Panc1 (cell line): ENCODE measurements around the gene RCOR1. TPM values are rescaled to one million over a fixed set of nuclear protein-coding genes. Genes with fewer than 3 reads are reported as not detected.

Experiments
- ATAC-seq: fragments of 200-7000 bp; cut with Tn5 transposase; 2 replicates; pipeline ENCODE4 v1.9.1; 2020; ENCODE audit warnings: mild to moderate bottlenecking, moderate library complexity
- BruUV-seq: library from RNA; stranded (reverse); fragments of 400-500 nt; replicated peaks from 2 replicates; lab custom pipeline; 2021; lab: Mats Ljungman, UMichigan
- CTCF ChIA-PET: fragments of 300-600 bp; sonication (Branson Sonifier 250); formaldehyde crosslinking; loops from one replicate; lab custom pipeline; 2022; ENCODE audit warnings: antibody characterized with exemption; lab: Charles Lee
- POLR2A ChIA-PET: fragments of 300-600 bp; sonication (Branson Sonifier 250); formaldehyde crosslinking; loops from one replicate; lab custom pipeline; 2022; ENCODE audit warnings: antibody characterized with exemption; lab: Charles Lee
- DNase-seq: peaks from one replicate; pipeline ENCODE4 v3.0.0-alpha.2; 2010; ENCODE audit warnings: low read depth, low spot score
- H3K27ac ChIP-seq: 2 replicates; pipeline ENCODE4 v1.5.1; 2011; ENCODE audit warnings: mild to moderate bottlenecking, low read length, inconsistent platforms
- H3K27me3 ChIP-seq: fragments of 200-500 bp; sonication (Bioruptor generic); 2 replicates; pipeline ENCODE4 v1.6.0; 2014; ENCODE audit warnings: low read length, inconsistent platforms; ENCODE audit not compliant: control insufficient read depth, insufficient read depth
- H3K36me3 ChIP-seq: fragments of 200-500 bp; sonication (Bioruptor generic); 2 replicates; pipeline ENCODE4 v1.5.1; 2014; ENCODE audit warnings: inconsistent platforms, mild to moderate bottlenecking, low read length, moderate library complexity; ENCODE audit not compliant: control insufficient read depth, insufficient read depth
- H3K4me1 ChIP-seq: 2 replicates; pipeline ENCODE4 v1.5.1; 2011; ENCODE audit warnings: inconsistent platforms, mild to moderate bottlenecking, low read length, moderate library complexity; ENCODE audit not compliant: control insufficient read depth, insufficient read depth
- H3K4me3 ChIP-seq, 2 experiments: 2 replicates each; pipeline ENCODE4 v1.5.1; 2011 to 2012; ENCODE audit warnings: low read depth in 2 of 2, low read length in 2 of 2, mild to moderate bottlenecking in 2 of 2, inconsistent platforms in 1 of 2, moderate library complexity in 1 of 2
- H3K9me3 ChIP-seq: fragments of 200-500 bp; sonication (Bioruptor generic); 2 replicates; pipeline ENCODE4 v1.5.1; 2014; ENCODE audit warnings: low read depth, mild to moderate bottlenecking, inconsistent platforms, low read length, moderate library complexity; ENCODE audit not compliant: control insufficient read depth, insufficient read depth
- POLR2AphosphoS5 ChIP-seq: IDR thresholded peaks from 2 replicates; pipeline ENCODE4 v1.6.1; 2012; ENCODE audit warnings: mild to moderate bottlenecking, low read depth, low read length, moderate library complexity
- SIN3A ChIP-seq: IDR thresholded peaks from 2 replicates; pipeline ENCODE4 v1.6.1; 2012; ENCODE audit warnings: low read depth, mild to moderate bottlenecking, low read length, moderate library complexity, borderline replicate concordance; ENCODE audit not compliant: insufficient read depth
- TCF7L2 ChIP-seq: IDR thresholded peaks from 2 replicates; pipeline ENCODE4 v1.6.1; 2011; ENCODE audit warnings: mild to moderate bottlenecking, low read depth, low read length, inconsistent platforms
- in situ Hi-C: cut with HindIII; loops from 2 replicates; pipeline ENCODE4 v1.10.0; 2016; ENCODE audit warnings: low sequenced_read_pairs, low pct_unique_long_range_greater_than_20kb
- intact Hi-C: fragments of 100-400 bp; cut with micrococcal nuclease; formaldehyde crosslinking; loops from one replicate; pipeline ENCODE4 v1.10.0; 2022; ENCODE audit not compliant: unreplicated experiment
- total RNA-seq: library from RNA; stranded (reverse); gene quantifications from one replicate; pipeline ENCODE4 v1.2.1, GENCODE V29; 2021; ENCODE audit not compliant: unreplicated experiment
- TF ChIP-seq, protein P1 (sequence below): fragments of 450-650 bp; IDR thresholded peaks from 2 replicates; pipeline ENCODE4 v1.5.1; 2017; ENCODE audit warnings: mild to moderate bottlenecking
- TF ChIP-seq, protein P2 (sequence below), 2 experiments: IDR thresholded peaks; 2 replicates each; pipeline ENCODE4 v1.6.1; 2011 to 2012; ENCODE audit warnings: low read depth in 2 of 2, control low read depth in 1 of 2, low read length in 1 of 2, mild to moderate bottlenecking in 1 of 2, moderate library complexity in 1 of 2; ENCODE audit not compliant: insufficient read depth in 1 of 2

RCOR1 gene
- total RNA-seq, 1 experiment from 2014 or later, result 27.1 TPM

DNA sequence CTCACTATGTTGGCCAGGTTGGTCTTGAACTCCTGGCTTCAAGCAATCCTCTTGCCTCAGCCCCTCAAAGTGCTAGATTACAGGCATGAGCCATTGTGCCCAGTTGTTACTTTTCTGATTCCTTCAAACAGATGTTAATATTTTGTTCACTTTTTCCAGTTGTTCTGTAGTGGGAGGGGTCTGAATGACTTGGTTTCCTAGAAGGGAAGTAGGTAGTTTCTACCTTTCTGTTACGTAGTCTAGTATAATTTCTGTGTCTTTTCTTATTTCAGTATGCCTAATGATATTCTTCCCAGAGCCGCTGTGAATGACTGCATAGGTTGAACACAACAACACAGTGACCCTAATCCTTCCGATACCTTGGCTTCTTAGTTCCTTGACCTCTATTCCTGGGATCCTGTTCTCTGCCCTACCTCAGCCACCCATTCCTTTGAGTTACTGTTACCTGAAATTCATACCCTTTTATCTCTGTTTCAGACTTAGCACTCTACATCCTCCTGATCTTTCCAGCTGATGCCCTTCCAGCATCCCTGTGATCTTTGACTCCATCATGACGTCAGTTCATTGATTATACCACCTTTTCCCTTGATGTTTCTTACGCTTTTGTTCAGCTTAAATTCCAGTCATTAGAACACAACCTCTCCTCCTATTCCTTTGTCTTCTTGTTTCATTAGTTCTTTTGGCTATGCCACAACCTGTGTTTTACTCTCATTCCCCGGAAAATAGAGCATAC lies 33.3 kb downstream of the RCOR1 start:
- H3K36me3 ChIP-seq, result no peaks in the 10 kb centered on the region
- ChIA-PET POLR2A (no interaction called here), CTCF (no interaction called here)

GRCh38 chr14:102626530-102626929 lies 34.1 kb downstream of the RCOR1 start:
- no peak overlapping the region for H3K27ac ChIP-seq
- TF ChIP-seq POLR2AphosphoS5 (no peak), SIN3A (no peak), TCF7L2 (no peak)
- TF ChIP-seq, protein P1, sequence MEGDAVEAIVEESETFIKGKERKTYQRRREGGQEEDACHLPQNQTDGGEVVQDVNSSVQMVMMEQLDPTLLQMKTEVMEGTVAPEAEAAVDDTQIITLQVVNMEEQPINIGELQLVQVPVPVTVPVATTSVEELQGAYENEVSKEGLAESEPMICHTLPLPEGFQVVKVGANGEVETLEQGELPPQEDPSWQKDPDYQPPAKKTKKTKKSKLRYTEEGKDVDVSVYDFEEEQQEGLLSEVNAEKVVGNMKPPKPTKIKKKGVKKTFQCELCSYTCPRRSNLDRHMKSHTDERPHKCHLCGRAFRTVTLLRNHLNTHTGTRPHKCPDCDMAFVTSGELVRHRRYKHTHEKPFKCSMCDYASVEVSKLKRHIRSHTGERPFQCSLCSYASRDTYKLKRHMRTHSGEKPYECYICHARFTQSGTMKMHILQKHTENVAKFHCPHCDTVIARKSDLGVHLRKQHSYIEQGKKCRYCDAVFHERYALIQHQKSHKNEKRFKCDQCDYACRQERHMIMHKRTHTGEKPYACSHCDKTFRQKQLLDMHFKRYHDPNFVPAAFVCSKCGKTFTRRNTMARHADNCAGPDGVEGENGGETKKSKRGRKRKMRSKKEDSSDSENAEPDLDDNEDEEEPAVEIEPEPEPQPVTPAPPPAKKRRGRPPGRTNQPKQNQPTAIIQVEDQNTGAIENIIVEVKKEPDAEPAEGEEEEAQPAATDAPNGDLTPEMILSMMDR, result no peak
- TF ChIP-seq, protein P2, sequence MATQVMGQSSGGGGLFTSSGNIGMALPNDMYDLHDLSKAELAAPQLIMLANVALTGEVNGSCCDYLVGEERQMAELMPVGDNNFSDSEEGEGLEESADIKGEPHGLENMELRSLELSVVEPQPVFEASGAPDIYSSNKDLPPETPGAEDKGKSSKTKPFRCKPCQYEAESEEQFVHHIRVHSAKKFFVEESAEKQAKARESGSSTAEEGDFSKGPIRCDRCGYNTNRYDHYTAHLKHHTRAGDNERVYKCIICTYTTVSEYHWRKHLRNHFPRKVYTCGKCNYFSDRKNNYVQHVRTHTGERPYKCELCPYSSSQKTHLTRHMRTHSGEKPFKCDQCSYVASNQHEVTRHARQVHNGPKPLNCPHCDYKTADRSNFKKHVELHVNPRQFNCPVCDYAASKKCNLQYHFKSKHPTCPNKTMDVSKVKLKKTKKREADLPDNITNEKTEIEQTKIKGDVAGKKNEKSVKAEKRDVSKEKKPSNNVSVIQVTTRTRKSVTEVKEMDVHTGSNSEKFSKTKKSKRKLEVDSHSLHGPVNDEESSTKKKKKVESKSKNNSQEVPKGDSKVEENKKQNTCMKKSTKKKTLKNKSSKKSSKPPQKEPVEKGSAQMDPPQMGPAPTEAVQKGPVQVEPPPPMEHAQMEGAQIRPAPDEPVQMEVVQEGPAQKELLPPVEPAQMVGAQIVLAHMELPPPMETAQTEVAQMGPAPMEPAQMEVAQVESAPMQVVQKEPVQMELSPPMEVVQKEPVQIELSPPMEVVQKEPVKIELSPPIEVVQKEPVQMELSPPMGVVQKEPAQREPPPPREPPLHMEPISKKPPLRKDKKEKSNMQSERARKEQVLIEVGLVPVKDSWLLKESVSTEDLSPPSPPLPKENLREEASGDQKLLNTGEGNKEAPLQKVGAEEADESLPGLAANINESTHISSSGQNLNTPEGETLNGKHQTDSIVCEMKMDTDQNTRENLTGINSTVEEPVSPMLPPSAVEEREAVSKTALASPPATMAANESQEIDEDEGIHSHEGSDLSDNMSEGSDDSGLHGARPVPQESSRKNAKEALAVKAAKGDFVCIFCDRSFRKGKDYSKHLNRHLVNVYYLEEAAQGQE (IDR thresholded peaks at IDR 0.05; ENCODE audit: insufficient read depth in 1 of 2, low read depth in 2 of 2, low read length in 1 of 2), result no peak
- BruUV-seq, result no TSS peak
- in situ Hi-C loops, result no loop called here
- H3K27me3 ChIP-seq, result no peaks in the 10 kb centered on the region
- ChIA-PET POLR2A (no interaction called here), CTCF (no interaction called here)
- no peaks in the 10 kb centered on the region for H3K36me3 ChIP-seq
- DNase-seq (no peak), ATAC-seq (no peak)
- H3K4me3 ChIP-seq, result no peak overlapping the region
- no peaks in the 10 kb centered on the region for H3K9me3 ChIP-seq
- intact Hi-C loops, result no loop called here
- H3K4me1 ChIP-seq, result peaks cover 17% of the 10 kb centered on the region

More for the DNA sequence above, 33.3 kb downstream of the RCOR1 start:
- H3K4me1 ChIP-seq, result peaks cover 19% of the 10 kb centered on the region
- H3K27ac ChIP-seq, result no peak overlapping the region
- no TSS peak for BruUV-seq
- intact Hi-C loops, result no loop called here
- TF ChIP-seq POLR2AphosphoS5, result no peak
- no peak for TF ChIP-seq SIN3A
- TF ChIP-seq TCF7L2, result no peak
- TF ChIP-seq, protein P1, result no peak
- TF ChIP-seq, protein P2 (IDR thresholded peaks at IDR 0.05; ENCODE audit: insufficient read depth in 1 of 2, low read depth in 2 of 2, low read length in 1 of 2), result no peak
- no peaks in the 10 kb centered on the region for H3K27me3 ChIP-seq
- no peak for DNase-seq
- no peak overlapping the region for H3K4me3 ChIP-seq
- in situ Hi-C loops, result no loop called here
- H3K9me3 ChIP-seq, result no peaks in the 10 kb centered on the region
- no peak for ATAC-seq
